Hepatocyte (in vitro differentiated cells): ENCODE data around the gene ATOX1.

ENCODE experiments used
- CTCF ChIP-seq: fragments of 200-600 bp; sonication (generic); IDR thresholded peaks from 2 replicates; pipeline ENCODE4 v1.5.1; 2016; ENCODE audit warnings: antibody characterized with exemption, mild to moderate bottlenecking; ENCODE audit not compliant: poor library complexity
- EZH2 ChIP-seq: fragments of 200-600 bp; sonication (generic); IDR thresholded peaks from 2 replicates; pipeline ENCODE4 v1.6.1; 2016; ENCODE audit warnings: antibody characterized with exemption, mild to moderate bottlenecking, borderline replicate concordance
- EZH2phosphoT487 ChIP-seq: fragments of 200-600 bp; sonication (generic); IDR thresholded peaks from one replicate; pipeline ENCODE4 v1.6.1; 2018; ENCODE audit warnings: antibody characterized with exemption, mild to moderate bottlenecking, low read depth, moderate library complexity; ENCODE audit not compliant: unreplicated experiment, severe bottlenecking

- TF ChIP-seq CTCF (no peak), EZH2phosphoT487 (no peak), EZH2 (no peak)
These were observed 37.0 kb upstream of the ATOX1 start for GRCh38 chr5:151795426-151795825.
